Measurements from ENCODE around the gene NOXA1. TPM values are rescaled to one million over a fixed set of nuclear protein-coding genes. Genes with fewer than 3 reads are reported as not detected.

Gene NOXA1
- total RNA-seq, 2 donors from 2014 or later: 33.3 to 42.6 TPM

DNA sequence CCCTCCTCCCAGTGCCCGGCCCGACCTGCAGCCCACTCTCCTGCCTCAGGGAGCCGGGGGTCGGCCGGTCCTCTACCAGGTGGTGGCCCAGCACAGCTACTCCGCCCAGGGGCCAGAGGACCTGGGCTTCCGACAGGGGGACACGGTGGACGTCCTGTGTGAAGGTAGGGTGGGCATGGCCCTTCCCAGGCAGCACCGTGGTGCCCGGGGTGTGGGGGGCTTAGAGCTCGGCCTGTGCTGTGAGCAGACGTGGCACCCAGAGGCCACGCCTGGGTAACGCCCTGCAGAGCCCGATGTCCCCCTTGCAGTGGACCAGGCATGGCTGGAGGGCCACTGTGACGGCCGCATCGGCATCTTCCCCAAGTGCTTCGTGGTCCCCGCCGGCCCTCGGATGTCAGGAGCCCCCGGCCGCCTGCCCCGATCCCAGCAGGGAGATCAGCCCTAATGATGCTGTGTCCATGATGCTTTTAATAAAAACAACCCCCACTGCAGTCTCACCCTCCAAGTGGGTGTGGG is 10.8 kb downstream of the NOXA1 start:
- DNase-seq (no peak), ATAC-seq (no peak)
- intact Hi-C loops (cut with DNase I, micrococcal nuclease): no loop called here

DNA sequence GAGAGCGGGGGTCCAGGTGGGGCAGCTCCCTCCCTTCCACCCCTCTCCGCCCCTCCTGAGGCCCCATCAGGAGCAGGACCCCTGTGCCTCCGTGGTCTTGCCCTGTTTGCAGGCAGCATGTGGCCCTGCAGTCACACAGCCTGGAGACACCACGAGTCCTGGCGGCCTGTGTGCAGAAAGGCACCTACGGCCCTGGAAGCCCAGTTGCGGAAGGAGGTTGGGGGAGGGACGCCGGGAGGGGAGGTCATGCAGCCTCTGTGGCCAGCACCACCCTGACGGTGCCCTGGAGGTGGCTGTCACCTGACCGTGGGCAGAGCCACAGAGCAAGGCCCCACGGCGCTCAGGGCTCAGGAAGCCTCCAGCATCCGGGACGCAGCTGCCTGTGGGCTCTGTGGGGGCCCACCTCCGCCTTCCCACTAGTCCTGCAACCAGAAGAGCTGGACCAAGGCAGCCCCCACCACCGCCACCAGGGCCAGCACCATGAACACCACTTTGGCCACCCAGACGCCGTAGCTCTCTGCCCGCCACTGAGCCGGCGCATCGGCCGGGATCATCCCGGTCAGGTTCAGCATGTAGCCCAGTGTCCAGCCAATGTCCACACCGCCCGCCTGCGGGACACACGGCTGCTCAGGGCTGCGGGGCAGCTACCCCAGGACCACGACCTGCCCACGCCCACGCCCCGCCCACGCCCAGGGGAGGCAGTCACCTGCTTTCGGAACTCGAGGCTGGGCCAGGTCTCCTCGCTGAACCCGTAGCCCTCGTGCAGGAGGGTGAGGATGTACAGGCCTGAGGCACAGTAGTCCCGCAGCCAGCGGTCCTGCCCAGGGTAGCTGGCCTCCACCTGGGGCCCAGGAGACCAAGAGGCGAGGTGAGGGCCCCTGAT is 11.5 kb downstream of the NOXA1 start:
- intact Hi-C loops (cut with DNase I, micrococcal nuclease): no loop called here
- no peak for DNase-seq
- no peak for ATAC-seq

DNA sequence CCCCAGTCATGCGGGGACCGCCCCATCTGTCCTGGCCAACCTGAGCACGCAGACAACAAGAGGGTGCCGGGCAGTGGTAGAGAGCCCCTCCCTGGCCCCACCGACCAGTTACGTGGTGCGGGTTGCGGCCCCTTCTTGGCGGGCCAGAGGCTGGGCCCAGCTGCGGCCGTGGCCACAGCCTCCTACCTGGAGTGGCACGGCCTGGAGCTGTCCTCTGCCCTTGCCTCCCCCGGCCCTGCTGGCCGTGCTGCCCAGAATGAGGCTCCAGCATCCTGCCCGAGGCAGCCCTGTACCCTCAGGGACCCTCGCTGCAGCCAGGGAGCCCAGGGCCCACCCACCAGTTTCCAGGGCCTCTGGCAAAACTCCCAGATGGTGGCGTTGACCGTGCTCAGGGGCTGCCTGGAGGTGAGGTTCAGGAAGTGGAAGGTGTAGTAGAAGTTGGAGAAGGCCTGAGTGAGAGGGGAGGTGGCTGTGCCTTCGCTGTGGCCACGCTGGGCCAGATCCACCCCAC is 12.2 kb downstream of the NOXA1 start:
- peak; percentile 9 for ATAC-seq
- DNase-seq: no peak
- intact Hi-C loops (cut with DNase I, micrococcal nuclease): no loop called here

DNA sequence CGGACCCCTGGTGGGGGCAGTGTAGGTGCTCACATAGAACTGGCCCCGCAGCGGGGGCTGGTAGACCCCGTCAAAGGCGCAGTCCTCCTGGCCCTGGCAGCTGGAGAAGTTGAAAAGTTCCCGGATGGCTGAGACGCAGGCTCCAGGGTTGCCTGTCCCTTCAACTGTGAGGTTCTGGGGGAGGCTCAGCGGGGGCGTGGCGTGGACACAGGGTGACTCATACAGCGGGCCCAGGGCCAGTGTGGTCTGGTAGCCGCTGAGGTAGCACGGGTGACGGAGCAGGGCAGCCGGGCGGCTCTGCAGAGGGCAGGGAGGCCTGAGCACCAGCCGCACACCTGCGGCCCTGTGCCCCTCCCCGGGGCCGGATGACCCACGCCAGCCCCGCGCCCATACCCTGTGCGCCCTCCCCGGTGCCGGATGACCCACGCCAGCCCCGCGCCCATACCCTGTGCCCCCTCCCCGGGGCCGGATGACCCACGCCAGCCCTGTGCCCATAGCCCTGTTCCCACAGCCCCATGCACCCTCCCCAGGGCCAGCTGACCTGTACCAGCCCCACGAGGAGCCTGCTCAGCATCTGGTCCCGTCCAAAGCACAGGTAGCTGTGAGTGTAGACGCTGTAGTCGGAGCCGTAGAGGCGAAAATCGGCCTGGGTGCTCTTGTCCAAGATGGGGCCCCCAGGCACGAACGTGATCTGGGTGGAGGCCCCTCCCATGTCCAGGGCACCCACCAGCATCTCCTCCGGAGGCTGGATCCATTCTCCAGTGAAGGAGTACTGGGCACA is 13.0 kb downstream of the NOXA1 start:
- intact Hi-C loops (cut with DNase I, micrococcal nuclease): no loop called here
- ATAC-seq (peak; percentile 65), DNase-seq (peak; percentile 85 to 90)

DNA sequence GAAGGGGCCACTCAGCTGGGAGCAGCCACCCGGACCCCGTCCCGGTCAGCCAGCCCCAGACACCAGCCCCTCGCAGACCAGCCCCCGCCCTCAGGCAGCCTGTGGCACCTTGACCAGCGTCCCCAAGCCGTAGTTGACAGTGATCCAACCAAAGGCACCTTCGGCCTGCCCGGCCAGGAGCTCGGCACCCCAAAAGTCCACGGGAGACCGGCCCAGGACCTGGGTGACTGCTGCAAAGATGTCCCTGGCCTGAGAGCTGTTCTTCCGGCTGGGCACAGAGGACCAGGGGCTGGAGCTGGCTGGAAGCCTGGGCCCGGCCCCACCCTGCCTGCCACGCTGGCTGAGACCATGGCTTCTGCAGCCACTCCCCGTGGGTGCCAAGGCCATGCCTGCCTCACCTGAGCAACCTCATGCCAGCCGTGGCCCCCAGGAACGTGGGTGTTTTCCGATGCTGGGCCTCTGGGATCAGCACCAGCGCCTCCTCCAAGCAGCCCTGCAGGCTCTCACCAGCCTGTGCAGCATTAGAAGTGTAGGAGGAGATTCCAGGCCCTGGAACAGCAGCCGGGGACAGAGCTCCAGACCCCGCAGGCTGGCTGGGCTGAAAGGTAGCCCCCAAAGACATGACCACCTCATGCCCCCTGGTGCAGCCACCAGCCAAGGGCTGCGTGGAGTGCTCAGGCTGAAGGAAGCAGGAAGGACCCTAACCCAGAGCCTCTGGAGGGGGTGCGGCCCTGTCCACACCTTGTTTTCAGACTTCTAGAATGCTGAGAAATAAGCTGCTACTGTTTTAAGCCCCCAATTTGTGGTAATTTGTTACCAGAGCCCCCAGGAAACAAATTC is 13.8 kb downstream of the NOXA1 start:
- intact Hi-C loops (cut with DNase I, micrococcal nuclease): no loop called here
- DNase-seq (peak; percentile 62 to 68), ATAC-seq (peak; percentile 46)

DNA sequence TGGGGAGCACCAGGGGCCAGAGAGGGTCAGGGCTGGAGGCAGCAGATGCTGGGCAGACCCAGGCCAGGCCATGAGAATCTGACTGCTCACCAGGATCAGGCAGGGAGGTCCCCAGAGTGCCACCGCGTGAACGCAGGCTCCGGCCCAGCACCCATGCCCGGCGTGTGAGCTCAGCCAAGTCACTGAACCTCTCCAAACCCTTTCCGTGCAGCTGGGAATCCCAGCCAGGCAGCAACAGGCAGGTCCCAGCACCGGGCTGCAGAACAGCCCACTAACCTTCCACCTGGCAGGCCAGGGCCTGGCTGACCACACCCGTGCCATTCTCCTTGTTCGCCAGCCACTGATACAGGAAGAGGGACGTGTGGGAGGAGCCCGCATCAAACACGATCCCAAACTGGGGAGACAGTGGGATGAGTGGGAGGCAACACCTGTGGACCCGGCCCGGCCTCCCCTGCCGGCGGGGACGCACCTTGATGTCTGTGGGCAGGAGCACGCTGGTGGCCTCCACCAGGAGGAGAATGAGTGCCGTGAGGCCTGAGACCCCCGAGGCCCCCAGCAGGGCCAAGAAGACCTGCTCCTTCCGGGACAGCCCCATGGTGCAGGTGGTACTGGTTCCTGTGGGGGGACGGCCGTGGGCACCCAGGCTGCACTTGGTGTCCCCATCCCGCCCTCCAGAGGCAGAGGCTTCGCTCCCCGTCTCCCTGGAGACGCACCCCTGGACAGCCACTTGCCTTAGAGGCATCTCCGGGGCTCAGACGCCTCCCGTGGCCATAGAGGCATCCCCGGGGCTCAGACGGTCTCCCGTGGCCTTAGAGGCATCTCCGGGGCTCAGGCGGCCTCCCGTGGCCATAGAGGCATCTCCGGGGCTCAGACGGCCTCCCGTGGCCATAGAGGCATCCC is 14.7 kb downstream of the NOXA1 start:
- ATAC-seq (peak; percentile 30), DNase-seq (no peak)
- intact Hi-C loops (cut with DNase I, micrococcal nuclease): no loop called here

DNA sequence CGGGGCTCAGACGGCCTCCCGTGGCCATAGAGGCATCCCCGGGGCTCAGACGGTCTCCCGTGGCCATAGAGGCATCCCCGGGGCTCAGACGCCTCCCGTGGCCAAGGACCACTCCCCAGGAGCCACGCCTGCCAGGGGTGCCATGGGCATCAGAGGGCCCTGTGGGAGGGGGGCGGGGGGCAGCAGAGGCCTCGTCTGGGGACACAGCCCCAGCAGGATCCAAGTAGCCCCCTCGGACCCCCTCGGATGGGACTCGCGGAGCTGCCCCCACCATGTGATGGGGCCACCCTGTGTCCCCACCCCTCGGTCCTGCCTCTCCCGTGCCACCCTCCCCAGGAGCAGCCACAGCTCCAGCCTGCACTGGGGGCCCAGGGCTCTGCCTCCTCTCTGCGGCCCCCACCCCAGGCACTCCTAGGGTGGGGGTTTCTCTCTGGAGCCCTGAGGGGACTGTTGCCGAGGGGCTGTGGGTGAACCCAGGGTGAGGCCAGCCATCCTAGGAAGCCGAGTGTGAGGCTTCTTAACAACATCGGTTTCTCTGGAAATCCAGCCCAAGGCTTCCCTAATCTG is 15.5 kb downstream of the NOXA1 start:
- no peak for DNase-seq
- intact Hi-C loops (cut with DNase I, micrococcal nuclease): no loop called here
- no peak for ATAC-seq

DNA sequence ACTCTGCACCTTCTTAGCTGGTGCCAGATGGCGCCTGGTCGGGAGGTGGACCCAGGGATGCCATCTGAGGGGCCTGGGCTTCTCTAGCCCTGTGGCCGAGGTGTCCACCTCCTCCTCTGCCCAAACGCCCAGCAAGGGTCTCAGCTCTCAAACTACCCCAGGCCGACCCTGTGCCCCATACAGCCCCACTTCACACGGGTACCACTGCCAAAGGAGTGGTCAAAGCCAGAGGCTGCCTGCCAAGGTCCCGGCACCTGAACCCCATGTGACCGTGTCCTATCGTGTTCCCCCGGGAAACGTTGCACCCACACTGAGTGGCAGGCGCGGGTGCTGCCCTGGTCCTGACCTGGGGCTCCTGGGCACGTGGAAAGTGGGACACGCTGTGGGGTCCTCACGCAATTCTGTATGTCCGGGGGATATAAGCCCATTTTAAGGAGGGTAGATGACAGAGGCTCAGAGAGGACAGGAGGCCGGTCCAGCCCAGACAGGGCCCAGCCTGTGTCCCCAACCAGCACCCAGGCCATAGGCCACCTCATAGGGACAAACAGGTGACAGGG is 16.0 kb downstream of the NOXA1 start:
- intact Hi-C loops (cut with DNase I, micrococcal nuclease): no loop called here
- no peak for ATAC-seq
- DNase-seq: no peak

DNA sequence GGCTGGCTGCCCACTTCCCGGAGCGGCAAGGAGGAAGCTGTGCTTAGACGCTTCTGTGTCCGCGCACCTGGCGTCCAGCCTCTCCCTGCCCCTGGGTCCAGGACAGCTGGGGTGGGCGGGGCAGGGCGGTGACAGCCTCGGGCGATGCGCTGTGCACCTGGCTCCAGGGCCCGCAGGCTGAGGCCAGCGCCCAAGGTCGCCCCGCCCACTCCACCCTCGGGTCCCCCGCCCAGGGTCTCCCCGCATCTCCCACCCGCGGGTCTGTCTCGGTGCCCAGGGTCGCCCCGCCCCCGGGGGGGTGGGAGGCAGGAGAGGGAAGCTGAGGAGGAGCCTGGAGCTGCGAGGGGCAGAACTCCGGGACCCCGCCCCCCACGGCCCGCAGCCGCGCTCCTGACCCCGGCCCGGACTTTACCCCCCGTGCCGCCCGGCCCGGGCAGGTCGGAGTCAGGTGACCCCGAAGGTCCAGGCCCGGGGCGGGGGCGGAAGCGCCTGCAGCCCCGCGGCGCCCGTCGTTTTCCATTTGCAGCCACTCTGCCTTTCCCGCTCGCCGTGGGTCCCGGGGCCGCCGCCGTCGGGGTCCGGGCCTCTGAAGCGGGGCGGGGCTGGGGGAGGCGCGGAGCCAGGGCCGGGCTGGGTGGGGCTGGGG is 18.2 kb downstream of the NOXA1 start, which contains the start of gene ENTPD8:
Gene ENTPD8, minus strand, starts transcription at position 69 of the 646 bp plus-strand sequence. CDS start 3,072 bp downstream, outside the sequence.
- DNase-seq (peak; percentile 89), ATAC-seq (peak; percentile 74)
- intact Hi-C loops (cut with DNase I, micrococcal nuclease): no loop called here

DNA sequence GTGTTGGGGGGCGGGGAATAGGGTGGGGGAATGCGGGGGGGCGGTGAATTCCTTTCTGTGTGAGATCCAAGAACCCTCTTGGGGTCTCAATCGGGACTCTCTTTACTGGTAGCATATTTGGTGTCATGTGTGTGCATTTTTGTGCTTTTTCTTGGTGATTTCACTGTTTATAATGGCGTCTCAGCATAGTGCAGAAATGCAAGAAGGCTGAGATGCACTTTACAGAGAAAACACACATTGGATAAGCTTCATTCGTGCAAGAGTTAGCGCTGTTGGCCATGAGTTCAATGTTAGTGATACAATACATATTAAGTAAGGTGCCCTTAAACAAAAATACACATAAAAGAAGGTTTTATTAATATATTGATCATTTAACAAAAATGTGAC is 18.7 kb downstream of the NOXA1 start:
- DNase-seq (no peak), ATAC-seq (no peak)
- intact Hi-C loops (cut with DNase I, micrococcal nuclease): no loop called here

DNA sequence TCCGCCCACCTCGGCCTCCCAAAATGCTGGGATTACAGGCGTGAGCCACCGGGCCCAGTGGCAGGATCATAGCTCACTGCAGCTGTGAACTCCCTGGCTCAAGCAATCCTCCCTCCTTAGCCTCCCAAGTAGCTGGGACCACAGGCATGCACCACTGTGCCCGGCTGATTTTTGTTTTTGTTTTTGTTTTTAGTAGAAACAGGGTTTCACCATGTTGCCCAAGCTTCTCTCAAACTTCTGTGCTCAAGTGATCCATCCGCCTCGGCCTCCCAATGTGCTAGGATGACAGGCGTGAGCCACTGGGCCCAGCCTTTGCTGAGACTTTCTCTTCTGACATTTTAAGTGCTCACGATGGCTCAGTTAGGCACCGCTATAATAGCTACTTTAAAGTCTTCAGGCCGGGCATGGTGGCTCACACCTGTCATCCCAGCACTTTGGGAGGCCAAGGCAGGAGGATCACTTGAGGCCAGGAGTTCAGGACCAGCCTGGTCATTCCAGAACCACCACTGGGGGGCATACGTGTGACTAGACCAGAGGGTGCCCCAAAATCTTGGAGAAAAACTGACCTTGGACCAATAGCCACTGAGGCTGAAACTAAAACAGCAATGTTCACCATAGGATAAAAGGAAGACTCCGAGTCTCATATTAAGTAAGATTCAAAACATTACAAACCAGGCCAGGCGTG is 21.1 kb downstream of the NOXA1 start:
- ATAC-seq: no peak
- intact Hi-C loops (cut with DNase I, micrococcal nuclease): no loop called here
- DNase-seq: no peak

DNA sequence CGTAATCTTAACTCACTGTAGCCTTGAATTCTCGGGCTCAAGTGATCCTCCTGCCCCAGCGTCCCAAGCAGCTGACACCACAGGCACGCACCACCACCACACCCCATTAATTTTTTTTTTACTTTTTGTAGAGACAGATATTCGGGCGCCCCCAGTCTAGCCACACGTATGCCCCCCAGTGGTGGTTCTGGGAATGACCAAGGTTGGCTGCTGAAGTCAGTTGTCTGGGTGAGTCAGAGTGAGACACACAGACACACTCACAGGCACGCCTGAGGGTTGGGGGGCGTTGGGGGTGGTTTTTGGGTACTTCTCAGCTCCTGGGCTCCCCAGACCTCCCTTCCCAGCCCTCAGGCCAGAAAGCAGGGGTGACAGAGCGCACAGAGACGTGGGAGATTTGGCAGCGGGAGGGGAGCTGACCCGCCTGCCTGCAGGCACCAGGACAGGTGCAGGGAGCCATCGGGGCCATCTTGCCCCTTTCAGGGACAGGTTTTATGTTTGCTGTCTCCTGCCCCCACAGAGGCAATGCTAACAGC is 22.1 kb downstream of the NOXA1 start:
- DNase-seq (peak; percentile 72 to 89), ATAC-seq (peak; percentile 52)
- intact Hi-C loops (cut with DNase I, micrococcal nuclease): no loop called here

DNA sequence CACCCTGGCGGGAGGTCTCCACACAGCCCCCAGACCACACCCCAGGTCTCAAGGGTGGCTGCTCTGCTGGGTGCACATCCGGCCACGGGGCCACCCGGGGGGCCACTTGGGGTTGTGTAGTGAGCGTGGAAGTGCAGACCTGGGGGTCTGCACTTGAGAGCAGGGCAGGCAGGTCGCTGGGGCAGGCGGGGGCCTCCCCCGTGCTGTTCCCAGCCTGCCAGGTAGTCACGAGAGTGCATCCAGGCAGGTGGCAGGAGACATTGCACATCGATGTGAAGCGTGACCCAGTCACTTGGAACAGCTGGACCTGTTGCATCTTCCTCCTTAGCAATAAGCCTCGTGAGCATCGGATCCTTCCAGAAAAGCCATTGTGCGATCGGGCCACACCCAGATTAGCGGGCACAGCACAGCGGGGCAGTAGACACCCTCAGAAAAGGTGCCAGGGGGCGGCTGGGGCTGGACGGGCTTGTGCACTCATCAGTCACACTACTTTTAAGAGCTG is 22.8 kb downstream of the NOXA1 start:
- DNase-seq (peak; percentile 18 to 35), ATAC-seq (no peak)
- intact Hi-C loops (cut with DNase I, micrococcal nuclease): no loop called here

DNA sequence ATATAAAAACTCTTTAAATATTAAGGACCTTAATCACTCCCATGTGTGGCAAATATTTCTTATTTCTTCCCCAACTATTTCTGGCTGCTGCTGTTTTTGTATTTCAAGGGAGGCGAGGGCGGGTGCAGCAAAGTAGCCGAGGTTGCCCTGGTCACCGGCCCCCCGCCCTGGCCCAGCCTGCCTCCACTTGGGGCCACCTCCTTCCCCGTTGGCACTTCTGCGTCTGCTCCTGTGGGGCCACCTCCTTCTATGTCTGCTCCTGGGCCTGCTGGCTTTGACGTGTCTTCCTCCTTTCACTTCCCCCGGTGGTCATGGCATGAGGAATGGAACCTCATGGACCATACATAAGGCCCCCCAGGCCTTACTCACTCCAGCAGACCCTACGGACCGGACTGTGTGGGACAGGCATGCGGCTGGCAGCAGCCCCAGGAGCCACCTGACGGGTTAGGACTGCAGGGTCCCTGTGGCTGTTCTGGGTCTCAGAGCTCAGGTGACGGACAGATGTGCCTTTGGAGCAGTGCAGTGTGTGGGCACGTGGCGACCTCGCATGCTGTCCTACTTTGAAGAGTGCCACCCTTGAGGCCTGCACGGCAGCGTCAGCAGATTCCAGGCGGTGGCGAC is 23.8 kb downstream of the NOXA1 start:
- ATAC-seq (no peak), DNase-seq (peak; percentile 15 to 24)
- intact Hi-C loops (cut with DNase I, micrococcal nuclease): no loop called here
